Measurements from ENCODE around the gene PSME3.
"Not testable (repeated sequence)": the region's sequence is repeated elsewhere in the genome, so short reads cannot be mapped to it uniquely, and the experiment has no call there.

Gene PSME3

DNA sequence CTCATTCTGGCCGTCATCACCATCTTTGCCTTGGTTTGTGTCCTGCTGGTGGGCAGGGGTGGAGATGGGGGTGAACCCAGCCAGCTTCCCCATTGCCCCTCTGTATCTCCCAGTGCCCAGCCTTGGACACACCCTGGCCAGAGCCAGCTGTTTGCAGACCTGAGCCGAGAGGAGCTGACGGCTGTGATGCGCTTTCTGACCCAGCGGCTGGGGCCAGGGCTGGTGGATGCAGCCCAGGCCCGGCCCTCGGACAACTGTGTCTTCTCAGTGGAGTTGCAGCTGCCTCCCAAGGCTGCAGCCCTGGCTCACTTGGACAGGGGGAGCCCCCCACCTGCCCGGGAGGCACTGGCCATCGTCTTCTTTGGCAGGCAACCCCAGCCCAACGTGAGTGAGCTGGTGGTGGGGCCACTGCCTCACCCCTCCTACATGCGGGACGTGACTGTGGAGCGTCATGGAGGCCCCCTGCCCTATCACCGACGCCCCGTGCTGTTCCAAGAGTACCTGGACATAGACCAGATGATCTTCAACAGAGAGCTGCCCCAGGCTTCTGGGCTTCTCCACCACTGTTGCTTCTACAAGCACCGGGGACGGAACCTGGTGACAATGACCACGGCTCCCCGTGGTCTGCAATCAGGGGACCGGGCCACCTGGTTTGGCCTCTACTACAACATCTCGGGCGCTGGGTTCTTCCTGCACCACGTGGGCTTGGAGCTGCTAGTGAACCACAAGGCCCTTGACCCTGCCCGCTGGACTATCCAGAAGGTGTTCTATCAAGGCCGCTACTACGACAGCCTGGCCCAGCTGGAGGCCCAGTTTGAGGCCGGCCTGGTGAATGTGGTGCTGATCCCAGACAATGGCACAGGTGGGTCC is 18.4 kb downstream of the PSME3 start:
- DNase-seq (ENCODE audit: low read depth): not testable (repeated sequence)

DNA sequence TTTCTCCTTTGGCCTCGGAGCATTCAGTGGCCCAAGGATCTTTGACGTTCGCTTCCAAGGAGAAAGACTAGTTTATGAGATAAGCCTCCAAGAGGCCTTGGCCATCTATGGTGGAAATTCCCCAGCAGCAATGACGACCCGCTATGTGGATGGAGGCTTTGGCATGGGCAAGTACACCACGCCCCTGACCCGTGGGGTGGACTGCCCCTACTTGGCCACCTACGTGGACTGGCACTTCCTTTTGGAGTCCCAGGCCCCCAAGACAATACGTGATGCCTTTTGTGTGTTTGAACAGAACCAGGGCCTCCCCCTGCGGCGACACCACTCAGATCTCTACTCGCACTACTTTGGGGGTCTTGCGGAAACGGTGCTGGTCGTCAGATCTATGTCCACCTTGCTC is 19.2 kb downstream of the PSME3 start:
- no peak for DNase-seq (ENCODE audit: low read depth)

DNA sequence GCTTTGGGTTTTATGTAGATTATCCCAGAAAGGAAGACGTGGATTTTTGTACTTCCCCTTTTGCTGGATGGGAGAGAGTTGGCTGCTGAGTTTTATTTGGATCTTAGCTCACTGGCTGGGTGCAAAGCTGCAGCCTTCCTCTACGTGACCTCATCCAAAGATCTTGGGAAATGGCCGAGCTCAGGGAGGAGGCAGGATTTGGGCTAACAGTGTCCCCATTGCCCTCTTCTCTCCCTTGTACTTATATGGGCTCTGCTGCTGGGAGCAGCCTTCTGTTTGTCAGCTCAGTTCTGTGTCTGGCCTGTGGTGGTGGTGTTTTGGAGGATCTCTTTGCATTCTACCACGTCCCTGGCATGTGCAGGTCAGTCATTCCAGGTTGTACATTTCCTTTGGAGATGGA is 19.8 kb downstream of the PSME3 start:
- DNase-seq (ENCODE audit: low read depth): no peak

DNA sequence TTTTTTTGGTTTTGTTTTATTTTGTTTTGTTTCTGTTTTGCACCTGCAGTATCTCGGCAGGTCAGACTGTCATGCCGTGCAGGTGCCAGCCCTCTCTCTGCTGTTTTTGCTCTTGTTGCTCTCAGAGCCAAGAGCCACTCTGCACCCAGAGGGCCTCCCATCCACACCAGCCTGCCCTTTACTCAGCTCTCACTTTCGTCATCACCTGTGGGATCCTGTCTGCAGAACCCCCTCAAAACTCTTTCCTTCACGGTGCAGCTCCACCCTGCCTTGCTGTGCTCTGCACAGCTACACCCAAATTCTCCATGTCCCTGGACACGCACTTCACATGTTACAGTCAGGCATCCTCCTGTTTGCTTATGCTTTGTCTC is 20.4 kb downstream of the PSME3 start:
- DNase-seq (ENCODE audit: low read depth): no peak

DNA sequence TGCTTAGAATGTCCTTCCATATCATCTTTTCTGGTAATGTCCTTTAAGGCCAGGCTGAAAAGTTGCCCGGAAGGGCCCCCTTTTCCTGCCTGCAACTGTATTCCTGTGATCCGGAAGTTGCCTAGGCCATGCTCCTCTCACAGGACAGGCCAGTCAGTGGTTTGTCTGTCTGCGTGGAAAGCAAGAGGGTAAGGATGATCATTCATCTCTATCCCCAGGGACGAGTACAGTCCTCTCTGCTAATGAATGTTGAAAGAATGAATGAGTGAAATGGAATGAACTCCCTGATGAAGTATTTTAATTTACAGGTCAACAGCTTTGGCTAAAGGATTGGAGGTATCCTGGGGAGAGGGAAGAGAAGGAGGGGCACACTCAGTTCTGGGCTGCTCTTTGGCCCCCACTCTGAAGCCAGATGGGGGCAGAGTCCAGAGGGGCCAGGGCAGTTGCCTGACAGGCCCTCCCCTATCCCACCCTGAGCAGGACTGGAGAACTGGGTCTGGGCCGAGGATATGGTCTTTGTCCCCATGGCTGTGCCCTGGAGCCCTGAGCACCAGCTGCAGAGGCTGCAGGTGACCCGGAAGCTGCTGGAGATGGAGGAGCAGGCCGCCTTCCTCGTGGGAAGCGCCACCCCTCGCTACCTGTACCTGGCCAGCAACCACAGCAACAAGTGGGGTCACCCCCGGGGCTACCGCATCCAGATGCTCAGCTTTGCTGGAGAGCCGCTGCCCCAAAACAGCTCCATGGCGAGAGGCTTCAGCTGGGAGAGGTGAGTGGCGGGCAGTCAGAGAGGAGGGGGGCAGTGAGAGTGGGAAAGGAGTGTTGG is 21.0 kb downstream of the PSME3 start:
- DNase-seq (ENCODE audit: low read depth): no peak

DNA sequence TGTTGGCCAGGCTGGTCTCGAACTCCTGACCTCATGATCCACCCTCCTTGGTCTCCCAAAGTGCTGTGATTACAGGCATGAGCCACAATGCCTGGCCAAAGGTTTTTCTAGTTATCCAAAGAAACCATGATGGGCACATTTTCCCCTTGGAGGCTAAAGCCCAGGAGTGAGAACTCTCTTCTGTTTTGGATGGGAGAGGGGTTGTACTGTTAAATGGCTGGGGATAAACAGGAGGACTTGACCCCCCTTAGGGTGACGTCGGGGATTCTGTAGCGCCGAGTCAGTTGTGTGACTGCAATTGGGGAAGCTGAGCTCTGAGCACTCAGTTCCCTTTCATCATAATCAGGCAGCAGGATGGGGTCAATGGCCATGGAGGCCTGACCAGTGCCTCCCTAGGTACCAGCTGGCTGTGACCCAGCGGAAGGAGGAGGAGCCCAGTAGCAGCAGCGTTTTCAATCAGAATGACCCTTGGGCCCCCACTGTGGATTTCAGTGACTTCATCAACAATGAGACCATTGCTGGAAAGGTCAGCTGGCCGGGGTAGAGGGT is 21.9 kb downstream of the PSME3 start:
- no peak for DNase-seq (ENCODE audit: low read depth)

DNA sequence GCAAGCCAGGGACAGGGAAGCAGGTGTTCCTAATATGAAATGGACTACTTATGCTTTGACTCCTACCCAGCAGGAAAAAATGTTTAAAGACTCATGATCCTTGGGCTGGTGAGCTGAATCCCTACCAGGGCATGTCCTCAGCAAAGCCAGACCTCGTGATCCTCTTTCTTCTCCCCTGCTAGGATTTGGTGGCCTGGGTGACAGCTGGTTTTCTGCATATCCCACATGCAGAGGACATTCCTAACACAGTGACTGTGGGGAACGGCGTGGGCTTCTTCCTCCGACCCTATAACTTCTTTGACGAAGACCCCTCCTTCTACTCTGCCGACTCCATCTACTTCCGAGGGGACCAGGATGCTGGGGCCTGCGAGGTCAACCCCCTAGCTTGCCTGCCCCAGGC is 22.9 kb downstream of the PSME3 start:
- not testable (repeated sequence) for DNase-seq (ENCODE audit: low read depth)

DNA sequence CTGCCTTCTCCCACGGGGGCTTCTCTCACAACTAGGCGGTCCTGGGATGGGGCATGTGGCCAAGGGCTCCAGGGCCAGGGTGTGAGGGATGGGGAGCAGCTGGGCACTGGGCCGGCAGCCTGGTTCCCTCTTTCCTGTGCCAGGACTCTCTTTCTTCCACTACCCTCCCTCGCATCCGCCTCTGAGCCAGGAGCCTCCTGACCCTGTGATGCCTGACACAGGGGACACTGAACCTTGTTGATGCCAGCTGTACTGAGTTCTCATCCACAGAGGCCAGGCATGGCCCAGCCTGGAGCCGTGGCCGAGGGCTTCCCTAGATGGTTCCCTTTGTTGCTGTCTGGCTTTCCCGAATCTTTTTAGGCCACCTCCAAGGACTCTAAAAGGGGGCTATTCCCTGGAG is 23.3 kb downstream of the PSME3 start:
- DNase-seq (ENCODE audit: low read depth): not testable (repeated sequence)

DNA sequence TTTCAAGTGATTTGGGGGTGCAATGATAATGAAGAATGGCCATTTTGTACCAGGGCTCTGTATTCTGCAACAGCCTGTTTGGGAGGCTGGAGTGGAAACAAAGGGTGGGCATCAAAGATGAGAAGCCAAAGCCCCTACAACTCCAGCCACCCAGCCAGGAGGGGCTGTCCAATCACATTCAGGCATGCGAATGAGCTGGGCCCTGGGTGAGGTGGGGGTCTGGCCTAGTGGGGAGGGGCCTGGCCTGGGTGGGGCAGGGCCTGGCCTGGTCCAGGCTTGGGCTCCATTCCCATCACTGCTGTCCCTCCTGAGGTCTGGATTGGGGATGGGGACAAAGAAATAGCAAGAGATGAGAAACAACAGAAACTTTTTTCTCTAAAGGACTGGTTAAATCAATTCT is 24.2 kb downstream of the PSME3 start:
- DNase-seq (ENCODE audit: low read depth): no peak

DNA sequence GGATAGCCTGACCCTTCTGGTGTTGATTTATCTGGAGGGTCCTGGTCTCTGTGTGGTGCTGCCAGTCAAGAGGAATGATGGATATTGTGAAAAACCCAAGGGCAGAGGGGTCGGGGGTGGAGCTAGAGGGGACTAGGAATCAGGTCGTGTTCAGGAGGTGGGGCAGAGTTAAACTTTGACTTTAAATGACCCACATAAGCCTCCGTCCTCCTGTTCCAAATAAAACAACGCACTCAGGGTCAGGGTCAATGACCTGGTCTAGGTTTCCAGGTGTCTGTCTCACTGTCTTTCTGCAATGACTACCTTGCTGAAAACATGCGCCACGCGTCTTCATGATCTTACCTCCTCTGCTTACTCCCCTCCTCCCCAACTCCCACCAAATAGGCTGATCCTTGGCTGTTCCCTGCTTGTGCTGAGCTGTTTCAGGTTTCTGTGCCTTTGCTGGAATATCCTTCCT is 32.5 kb downstream of the PSME3 start:
- DNase-seq (ENCODE audit: low read depth): no peak

DNA sequence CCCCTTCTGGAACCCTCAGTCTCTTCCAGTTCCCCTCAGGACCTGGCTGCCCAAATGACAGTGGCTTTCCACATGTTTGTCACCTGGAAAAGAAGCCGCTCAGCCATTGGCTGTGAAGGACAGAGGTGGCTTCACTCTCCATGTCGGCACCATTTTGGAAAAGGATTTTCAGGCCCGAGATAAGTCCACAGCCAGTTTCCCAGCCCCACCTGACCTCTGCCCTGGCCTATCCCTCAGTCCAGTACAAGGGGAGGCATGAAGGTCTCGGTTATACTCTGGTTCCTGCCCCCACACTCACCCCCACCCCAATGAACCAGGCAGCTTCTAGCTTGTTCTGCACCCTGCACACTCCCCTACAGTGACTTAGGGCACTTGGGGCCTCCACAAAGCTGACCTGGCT is 33.0 kb downstream of the PSME3 start:
- no peak for DNase-seq (ENCODE audit: low read depth)

DNA sequence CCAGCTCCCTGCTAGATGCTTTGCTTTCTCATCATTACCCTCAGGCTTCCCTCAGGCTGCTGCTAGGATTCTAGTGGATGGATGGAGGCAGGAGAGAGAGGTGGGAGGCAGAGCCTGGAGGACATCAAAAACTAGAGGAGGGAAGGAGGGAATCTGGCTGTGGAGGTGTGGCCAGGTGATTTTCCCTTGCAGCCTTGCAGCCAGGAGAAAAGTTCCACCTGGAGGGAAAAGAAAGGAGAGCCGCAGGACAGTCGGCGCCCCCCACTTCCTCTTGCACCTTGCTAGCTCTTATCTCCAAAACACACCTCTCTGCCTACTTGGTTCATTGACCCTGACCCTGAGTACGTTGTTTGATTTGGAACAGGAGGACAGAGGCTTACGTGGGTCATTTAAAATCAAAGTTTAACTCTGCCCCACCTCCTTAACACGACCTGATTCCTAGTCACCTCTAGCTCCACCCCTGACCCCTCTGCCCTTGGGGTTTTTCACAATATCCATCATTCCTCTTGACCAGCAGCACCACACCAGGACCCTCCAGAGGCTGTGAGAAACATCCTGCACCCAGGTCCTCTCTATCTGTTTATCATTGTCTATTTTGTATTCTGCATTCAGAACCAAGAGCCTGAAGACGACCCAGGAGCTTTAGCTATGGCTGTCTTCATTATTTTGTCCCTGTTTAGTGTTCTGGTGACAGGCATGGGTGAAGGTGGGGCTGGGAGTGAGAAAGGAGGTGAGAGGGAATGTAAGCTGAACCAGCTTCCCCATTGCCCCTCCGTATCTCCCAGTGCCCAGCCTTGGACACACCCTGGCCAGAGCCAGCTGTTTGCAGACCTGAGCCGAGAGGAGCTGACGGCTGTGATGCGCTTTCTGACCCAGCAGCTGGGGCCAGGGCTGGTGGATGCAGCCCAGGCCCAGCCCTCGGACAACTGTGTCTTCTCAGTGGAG is 33.7 kb downstream of the PSME3 start:
- DNase-seq (ENCODE audit: low read depth): no peak

DNA sequence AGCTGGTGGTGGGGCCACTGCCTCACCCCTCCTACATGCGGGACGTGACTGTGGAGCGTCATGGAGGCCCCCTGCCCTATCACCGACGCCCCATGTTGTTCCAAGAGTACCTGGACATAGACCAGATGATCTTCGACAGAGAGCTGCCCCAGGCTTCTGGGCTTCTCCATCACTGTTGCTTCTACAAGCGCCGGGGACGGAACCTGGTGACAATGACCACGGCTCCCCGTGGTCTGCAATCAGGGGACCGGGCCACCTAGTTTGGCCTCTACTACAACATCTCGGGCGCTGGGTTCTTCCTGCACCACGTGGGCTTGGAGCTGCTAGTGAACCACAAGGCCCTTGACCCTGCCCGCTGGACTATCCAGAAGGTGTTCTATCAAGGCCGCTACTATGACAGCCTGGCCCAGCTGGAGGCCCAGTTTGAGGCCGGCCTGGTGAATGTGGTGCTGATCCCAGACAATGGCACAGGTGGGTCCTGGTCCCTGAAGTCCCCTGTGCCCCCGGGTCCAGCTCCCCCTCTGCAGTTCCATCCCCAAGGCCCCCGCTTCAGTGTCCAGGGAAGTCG is 34.6 kb downstream of the PSME3 start:
- not testable (repeated sequence) for DNase-seq (ENCODE audit: low read depth)

DNA sequence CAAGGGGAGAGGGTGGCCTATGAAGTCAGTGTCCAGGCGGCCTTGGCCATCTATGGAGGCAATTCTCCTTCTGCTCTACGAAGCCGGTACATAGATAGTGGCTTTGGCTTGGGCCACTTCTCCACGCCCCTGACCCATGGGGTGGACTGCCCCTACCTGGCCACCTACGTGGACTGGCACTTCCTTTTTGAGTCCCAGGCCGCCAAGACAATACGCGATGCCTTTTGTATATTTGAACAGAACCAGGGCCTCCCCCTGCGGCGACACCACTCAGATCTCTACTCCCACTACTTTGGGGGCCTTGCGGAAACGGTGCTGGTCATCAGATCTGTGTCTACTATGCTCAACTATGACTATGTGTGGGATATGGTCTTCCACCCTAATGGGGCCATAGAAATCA is 35.1 kb downstream of the PSME3 start:
- no peak for DNase-seq (ENCODE audit: low read depth)

DNA sequence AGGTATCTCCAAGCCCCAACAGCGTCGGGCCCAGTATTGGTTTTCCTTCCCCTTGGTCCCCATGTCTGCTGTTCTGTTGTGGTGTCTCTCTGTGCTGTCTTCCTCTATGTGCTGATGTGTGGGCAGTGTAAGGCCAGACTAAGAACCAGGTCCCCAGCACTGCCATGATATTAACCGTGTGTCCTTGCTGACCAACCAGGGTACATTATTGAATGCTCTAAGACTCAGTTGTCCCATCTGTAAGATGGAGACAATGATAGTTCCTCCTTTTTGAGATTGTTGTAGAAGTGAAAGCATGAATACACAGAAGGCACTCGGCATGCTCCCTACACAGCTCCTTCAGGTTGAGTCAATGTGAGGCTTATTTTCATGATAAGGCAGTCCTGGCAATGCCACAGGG is 38.5 kb downstream of the PSME3 start:
- no peak for DNase-seq (ENCODE audit: low read depth)

DNA sequence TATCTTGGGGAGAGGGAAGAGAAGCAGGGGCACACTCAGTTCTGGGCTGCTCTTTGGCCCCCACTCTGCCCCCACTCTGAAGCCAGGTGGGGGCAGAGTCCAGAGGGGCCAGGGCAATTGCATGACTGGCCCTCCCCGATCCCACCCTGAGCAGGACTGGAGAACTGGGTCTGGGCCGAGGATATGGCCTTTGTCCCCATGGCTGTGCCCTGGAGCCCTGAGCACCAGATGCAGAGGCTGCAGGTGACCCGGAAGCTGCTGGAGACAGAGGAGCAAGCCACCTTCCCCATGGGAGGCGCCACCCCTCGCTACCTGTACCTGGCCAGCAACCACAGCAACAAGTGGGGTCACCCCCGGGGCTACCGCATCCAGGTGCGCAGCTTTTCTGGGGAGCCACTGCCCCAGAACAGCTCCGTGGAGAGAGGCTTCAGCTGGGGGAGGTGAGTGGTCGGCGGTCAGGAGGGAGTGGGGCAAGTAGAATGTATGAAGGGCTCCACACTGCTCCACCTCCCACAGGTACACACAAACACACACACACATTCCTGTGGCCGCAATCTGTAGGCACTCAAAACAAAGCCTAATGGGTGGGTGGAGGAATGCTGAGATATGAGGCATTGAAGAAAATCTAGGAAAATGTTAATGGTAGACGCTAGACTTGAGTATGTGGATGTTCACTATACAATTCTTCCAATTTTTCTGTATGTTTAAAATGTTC is 39.2 kb downstream of the PSME3 start:
- DNase-seq (ENCODE audit: low read depth): no peak

DNA sequence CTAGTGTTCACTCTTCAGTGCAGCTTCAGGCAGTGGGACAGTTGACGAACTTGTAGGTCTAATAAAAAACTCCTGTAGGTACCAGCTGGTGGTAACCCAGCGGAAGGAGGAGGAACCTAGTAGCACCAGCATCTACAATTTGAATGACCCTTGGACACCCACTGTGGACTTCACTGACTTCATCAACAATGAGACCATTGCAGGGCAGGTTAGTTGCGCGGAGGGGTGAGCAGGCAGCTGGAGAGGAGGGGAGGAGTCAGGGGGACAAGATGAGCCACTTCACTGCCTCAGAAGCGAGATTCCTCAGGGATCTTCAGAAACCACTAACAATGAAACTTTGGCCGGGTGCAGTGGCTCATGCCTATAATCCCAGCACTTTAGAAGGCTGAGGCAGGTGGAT is 40.1 kb downstream of the PSME3 start:
- no peak for DNase-seq (ENCODE audit: low read depth)

DNA sequence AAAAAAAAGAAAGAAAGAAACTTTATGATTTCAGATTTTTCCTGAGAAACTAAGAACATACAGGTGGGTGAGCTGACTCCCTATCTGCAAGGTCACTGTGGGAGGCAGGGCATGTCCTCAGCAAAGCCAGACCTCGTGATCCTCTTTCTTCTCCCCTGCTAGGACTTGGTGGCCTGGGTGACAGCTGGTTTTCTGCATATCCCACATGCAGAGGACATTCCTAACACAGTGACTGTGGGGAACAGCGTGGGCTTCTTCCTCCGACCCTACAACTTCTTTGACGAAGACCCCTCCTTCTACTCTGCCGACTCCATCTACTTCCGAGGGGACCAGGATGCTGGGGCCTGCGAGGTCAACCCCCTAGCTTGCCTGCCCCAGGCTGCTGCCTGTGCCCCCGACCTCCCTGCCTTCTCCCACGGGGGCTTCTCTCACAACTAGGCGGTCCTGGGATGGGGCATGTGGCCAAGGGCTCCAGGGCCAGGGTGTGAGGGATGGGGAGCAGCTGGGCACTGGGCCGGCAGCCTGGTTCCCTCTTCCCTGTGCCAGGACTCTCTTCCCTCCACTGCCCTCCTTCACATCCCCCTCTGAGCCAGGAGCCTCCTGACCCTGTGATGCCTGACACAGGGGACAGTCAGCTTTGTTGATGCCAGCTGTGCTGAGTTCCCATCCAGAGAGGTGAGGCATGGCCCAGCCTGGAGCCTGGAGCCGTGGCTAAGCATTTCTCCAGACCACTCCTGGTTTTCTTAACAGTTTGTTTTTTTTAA is 40.9 kb downstream of the PSME3 start:
- DNase-seq (ENCODE audit: low read depth): not testable (repeated sequence)

DNA sequence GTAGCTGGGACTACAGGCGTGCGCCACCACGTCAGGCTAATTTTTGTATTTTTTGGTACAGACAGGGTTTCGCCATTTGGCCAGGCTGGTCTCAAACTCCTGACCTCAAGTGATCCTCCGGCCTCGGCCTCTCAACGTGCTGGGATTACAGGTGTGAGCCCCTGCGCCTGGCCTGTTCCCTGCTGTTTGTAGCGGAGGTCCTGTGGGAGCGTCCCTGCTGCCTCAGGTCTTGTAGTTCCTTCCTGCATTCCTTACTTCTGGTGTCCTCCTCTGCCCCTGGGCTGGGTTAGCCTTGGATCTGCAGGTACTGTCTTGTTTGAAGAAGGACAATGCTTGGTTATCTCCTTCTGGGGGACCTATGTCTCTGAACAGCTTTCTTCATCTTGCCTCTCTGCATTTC is 43.8 kb downstream of the PSME3 start:
- DNase-seq (ENCODE audit: low read depth): no peak

Data from fibroblast of gingiva (primary cell).